AG04449 (cell line): ENCODE results near the gene MOCS1.

ENCODE experiments used
- CTCF ChIA-PET: fragments of 350-600 bp; formaldehyde crosslinking; extraction: SDS; loops from one replicate; lab custom pipeline; 2021; ENCODE audit warnings: antibody characterized with exemption; lab: Yijun Ruan, JAX
- POLR2A ChIA-PET: fragments of 400-600, 350-600 bp; formaldehyde crosslinking; extraction: SDS; loops from one replicate; lab custom pipeline; 2020; ENCODE audit warnings: antibody characterized with exemption, inconsistent platforms; lab: Yijun Ruan, JAX
- DNase-seq: peaks from one replicate; pipeline ENCODE4 v3.0.0-alpha.2; 2010; ENCODE audit warnings: low read depth, low spot score
- H3K4me3 ChIP-seq: 2 replicates; pipeline ENCODE4 v1.5.1; 2011; ENCODE audit warnings: low read depth, mild to moderate bottlenecking, control low read depth, low read length
- TF ChIP-seq, protein P1 (sequence below): IDR thresholded peaks from one replicate; pipeline ENCODE4 v1.5.1; 2011; ENCODE audit warnings: mild to moderate bottlenecking, moderate library complexity, low read length, control low read depth, inconsistent platforms; ENCODE audit not compliant: insufficient read depth; ENCODE audit errors: missing control alignments

The MOCS1 gene

GRCh38 chr6:39929733-39930461 lies 4.4 kb downstream of the MOCS1 start:
- H3K4me3 ChIP-seq: no peak overlapping the region
- CTCF ChIA-PET: no interaction called here
- DNase-seq: no peak
- TF ChIP-seq, protein P1, sequence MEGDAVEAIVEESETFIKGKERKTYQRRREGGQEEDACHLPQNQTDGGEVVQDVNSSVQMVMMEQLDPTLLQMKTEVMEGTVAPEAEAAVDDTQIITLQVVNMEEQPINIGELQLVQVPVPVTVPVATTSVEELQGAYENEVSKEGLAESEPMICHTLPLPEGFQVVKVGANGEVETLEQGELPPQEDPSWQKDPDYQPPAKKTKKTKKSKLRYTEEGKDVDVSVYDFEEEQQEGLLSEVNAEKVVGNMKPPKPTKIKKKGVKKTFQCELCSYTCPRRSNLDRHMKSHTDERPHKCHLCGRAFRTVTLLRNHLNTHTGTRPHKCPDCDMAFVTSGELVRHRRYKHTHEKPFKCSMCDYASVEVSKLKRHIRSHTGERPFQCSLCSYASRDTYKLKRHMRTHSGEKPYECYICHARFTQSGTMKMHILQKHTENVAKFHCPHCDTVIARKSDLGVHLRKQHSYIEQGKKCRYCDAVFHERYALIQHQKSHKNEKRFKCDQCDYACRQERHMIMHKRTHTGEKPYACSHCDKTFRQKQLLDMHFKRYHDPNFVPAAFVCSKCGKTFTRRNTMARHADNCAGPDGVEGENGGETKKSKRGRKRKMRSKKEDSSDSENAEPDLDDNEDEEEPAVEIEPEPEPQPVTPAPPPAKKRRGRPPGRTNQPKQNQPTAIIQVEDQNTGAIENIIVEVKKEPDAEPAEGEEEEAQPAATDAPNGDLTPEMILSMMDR: no peak
- POLR2A ChIA-PET: interaction anchor here (1.1 kb wide), 1 partner anchor 1142 kb away, joined by 3 read pairs; the partner anchor contains the start of gene OARD1

DNA sequence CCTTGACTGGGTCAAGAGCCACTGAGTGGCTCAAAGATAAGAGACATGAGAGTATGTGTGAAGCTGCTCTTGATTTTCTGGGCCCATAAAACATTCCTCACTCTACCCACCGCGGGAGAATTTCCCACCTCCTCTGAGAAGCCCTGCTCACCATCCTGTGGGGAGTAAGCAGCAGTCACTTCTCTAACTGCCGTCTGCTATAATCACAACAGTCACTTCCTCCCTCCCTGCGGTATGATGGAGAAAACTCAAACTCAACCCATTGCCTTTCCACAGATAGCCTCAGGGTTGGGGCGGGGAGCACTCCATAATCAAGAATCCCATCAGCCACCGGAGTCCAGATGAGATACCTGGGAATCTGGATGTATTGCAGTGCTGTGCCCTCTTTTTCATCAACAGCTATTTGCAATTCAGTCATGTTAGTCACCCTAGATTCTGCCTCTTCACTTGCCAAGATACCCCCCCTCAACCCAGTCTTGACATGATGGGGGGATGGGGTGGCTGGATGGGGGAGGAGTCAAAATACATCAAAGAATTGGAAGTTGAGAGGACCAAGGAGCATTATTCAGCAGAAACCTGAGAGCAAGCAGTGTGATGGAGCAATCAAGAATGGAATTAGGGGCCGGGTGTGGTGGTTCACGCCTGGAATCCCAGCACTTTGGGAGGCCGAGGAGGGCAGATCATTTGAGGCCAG lies 5.1 kb downstream of the MOCS1 start:
- DNase-seq: no peak
- CTCF ChIA-PET: no interaction called here
- POLR2A ChIA-PET: interaction anchor here (1.1 kb wide), 1 partner anchor 1143 kb away, joined by 3 read pairs; the partner anchor contains the start of gene OARD1
- TF ChIP-seq, protein P1: no peak
- no peak overlapping the region for H3K4me3 ChIP-seq

- POLR2A ChIA-PET: no interaction called here
- TF ChIP-seq, protein P1: no peak
- DNase-seq: no peak
- no peak overlapping the region for H3K4me3 ChIP-seq
- CTCF ChIA-PET: no interaction called here
Observed at GRCh38 chr6:39927159-39927558, 7.1 kb downstream of the MOCS1 start.

DNA sequence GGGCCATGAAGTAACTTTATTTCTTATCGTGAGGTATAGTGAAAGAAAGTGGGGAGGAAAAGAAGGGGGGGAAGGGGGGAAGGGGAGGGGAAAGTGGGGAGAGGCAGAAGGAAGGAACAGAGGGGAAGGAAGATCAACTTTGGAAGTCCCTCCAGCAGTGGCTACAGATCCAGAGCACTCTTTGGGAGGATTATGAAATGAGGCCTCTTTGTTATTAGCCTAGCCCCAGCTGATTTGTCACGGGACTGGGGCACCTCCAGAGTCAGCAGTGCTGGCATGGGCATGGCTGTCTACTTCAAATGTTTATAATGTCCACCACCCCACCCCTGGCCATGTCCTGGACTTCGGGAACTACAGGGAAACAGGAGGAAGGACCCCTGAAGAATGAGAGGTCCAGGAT lies 7.6 kb downstream of the MOCS1 start:
- TF ChIP-seq, protein P1: no peak
- ChIA-PET CTCF (no interaction called here), POLR2A (no interaction called here)
- DNase-seq: no peak
- no peak overlapping the region for H3K4me3 ChIP-seq

DNA sequence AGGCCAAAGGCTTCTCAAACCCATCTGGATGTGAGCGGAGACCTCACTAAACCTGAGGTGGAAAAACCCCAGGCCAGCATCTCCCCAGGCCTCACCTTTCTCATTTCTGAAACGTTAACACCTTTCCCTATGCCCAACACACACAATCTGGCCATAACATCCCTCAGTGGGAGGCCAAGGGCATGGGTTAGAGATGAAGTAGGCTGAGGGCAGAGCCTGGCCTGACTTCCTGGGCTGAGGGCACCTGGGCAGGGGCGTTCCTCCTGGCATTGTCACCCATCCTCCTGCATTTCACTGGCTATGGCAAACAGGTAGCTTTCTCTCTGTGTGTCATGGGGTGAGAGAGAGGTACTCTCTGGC lies 8.4 kb downstream of the MOCS1 start:
- TF ChIP-seq, protein P1: no peak
- ChIA-PET CTCF (no interaction called here), POLR2A (no interaction called here)
- no peak for DNase-seq
- no peak overlapping the region for H3K4me3 ChIP-seq

GRCh38 chr6:39925191-39925930 lies 8.9 kb downstream of the MOCS1 start:
- ChIA-PET CTCF (no interaction called here), POLR2A (no interaction called here)
- H3K4me3 ChIP-seq: no peak overlapping the region
- TF ChIP-seq, protein P1: no peak
- DNase-seq: no peak
